Activated CD8-positive, alpha-beta memory T cell treated with anti-CD3 and anti-CD28 coated beads, Interleukin-2, amount 50 U/mL, for 4 hours (primary cell): Measurements from ENCODE around the gene PARD3B.

Experiments
- DNase-seq: peaks from one replicate; pipeline ENCODE4 v3.0.0-alpha.2; 2020

PARD3B gene

GRCh38 chr2:204715361-204715760 is 170.1 kb downstream of the PARD3B start:
- no peak for DNase-seq

- no peak for DNase-seq
Observed at GRCh38 chr2:204717591-204717990, 172.3 kb downstream of the PARD3B start.

GRCh38 chr2:204718607-204719006 is 173.3 kb downstream of the PARD3B start:
- DNase-seq = no peak

GRCh38 chr2:204720874-204721273 is 175.6 kb downstream of the PARD3B start:
- no peak for DNase-seq

- DNase-seq = no peak
Observed at GRCh38 chr2:204722207-204722606, 176.9 kb downstream of the PARD3B start.

GRCh38 chr2:204722691-204723090 is 177.4 kb downstream of the PARD3B start:
- DNase-seq = no peak

GRCh38 chr2:204725693-204726360 is 180.6 kb downstream of the PARD3B start:
- no peak for DNase-seq

GRCh38 chr2:204726831-204727230 is 181.6 kb downstream of the PARD3B start:
- no peak for DNase-seq

- DNase-seq = no peak
Observed at GRCh38 chr2:204727368-204727767, 182.1 kb downstream of the PARD3B start.

- DNase-seq = no peak
Observed at GRCh38 chr2:204730603-204731002, 185.3 kb downstream of the PARD3B start.

- no peak for DNase-seq
Observed at GRCh38 chr2:204732019-204732418, 186.7 kb downstream of the PARD3B start.

GRCh38 chr2:204737296-204737695 is 192.0 kb downstream of the PARD3B start:
- no peak for DNase-seq

- DNase-seq = no peak
Observed at GRCh38 chr2:204738721-204739120, 193.4 kb downstream of the PARD3B start.

- no peak for DNase-seq
Observed at GRCh38 chr2:204743393-204743960, 198.2 kb downstream of the PARD3B start.

- DNase-seq = no peak
Observed at GRCh38 chr2:204744506-204744905, 199.2 kb downstream of the PARD3B start.

- no peak for DNase-seq
Observed at GRCh38 chr2:204748286-204748685, 203.0 kb downstream of the PARD3B start.

- no peak for DNase-seq
Observed at GRCh38 chr2:204749319-204749718, 204.0 kb downstream of the PARD3B start.

- DNase-seq = no peak
Observed at GRCh38 chr2:204750389-204750788, 205.1 kb downstream of the PARD3B start.

GRCh38 chr2:204751472-204751871 is 206.2 kb downstream of the PARD3B start:
- DNase-seq = no peak

GRCh38 chr2:204753841-204754240 is 208.6 kb downstream of the PARD3B start:
- no peak for DNase-seq

- no peak for DNase-seq
Observed at GRCh38 chr2:204754898-204755297, 209.6 kb downstream of the PARD3B start.

GRCh38 chr2:204763974-204764703 is 218.9 kb downstream of the PARD3B start:
- no peak for DNase-seq

GRCh38 chr2:204770735-204771134 is 225.5 kb downstream of the PARD3B start:
- no peak for DNase-seq

- DNase-seq = no peak
Observed at GRCh38 chr2:204771721-204772120, 226.4 kb downstream of the PARD3B start.
